ENCODE data around the gene GLIS1.

Gene GLIS1

GRCh38 chr1:53513846-53514245, 225.1 kb downstream of the GLIS1 start:
- DNase-seq (ENCODE audit: low spot score), result no peak
- TF ChIP-seq, protein P1, sequence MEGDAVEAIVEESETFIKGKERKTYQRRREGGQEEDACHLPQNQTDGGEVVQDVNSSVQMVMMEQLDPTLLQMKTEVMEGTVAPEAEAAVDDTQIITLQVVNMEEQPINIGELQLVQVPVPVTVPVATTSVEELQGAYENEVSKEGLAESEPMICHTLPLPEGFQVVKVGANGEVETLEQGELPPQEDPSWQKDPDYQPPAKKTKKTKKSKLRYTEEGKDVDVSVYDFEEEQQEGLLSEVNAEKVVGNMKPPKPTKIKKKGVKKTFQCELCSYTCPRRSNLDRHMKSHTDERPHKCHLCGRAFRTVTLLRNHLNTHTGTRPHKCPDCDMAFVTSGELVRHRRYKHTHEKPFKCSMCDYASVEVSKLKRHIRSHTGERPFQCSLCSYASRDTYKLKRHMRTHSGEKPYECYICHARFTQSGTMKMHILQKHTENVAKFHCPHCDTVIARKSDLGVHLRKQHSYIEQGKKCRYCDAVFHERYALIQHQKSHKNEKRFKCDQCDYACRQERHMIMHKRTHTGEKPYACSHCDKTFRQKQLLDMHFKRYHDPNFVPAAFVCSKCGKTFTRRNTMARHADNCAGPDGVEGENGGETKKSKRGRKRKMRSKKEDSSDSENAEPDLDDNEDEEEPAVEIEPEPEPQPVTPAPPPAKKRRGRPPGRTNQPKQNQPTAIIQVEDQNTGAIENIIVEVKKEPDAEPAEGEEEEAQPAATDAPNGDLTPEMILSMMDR (IDR thresholded peaks at IDR 0.05; ENCODE audit: extremely low read depth, missing control alignments), result no peak

- TF ChIP-seq, protein P1 (IDR thresholded peaks at IDR 0.05; ENCODE audit: extremely low read depth, missing control alignments), result no peak
Observed at GRCh38 chr1:53512807-53513755, 225.9 kb downstream of the GLIS1 start.

DNA sequence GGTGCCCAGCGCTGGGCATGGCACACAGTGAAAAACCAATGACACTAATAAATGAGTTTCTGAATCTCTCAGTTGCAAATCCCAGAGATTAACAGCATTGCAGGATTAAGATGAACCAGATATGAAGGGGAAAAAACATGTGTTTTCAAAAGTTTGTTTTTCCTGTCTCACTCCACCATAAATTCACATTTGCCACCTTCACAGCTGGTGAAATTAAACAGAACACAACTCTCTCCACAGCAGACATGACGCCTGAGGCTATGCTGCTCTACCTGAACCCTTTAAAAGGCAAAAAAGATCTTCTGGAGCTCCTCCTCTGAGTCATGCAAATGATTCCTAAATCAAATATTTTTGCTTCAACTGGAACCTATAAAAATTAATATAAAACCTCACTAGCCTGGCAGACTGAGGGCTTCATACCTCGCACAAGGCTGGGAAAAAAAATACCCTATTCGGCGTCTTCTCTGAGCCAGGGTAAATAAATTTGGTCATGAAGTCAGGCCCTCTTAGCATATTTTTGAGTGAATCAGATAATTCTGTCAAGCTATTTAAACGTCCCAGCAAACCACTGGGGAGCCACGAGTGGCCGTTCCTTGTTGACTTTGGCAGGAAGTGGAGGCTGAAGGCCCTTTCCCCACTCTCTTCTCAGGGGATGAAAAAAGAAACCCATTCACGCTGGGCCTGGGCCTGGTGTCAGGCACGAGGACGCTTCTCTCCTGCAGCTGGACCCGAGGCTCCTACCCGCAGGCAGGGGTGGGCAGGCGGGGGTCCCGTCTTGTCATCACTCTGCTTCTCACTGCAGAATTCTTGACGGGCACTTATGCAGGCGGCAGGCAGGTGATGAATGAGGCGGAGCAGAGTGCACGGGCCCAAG, 226.8 kb downstream of the GLIS1 start:
- DNase-seq (ENCODE audit: low spot score), result no peak
- TF ChIP-seq, protein P1 (IDR thresholded peaks at IDR 0.05; ENCODE audit: extremely low read depth, missing control alignments), result no peak

More at GRCh38 chr1:53512807-53513755, 225.9 kb downstream of the GLIS1 start:
- no peak for DNase-seq (ENCODE audit: low spot score)

- DNase-seq (ENCODE audit: low spot score), result no peak
- TF ChIP-seq, protein P1 (IDR thresholded peaks at IDR 0.05; ENCODE audit: extremely low read depth, missing control alignments), result no peak
Observed at GRCh38 chr1:53511323-53511932, 227.5 kb downstream of the GLIS1 start.

GRCh38 chr1:53510215-53510614, 228.7 kb downstream of the GLIS1 start:
- TF ChIP-seq, protein P1 (IDR thresholded peaks at IDR 0.05; ENCODE audit: extremely low read depth, missing control alignments), result no peak
- DNase-seq (ENCODE audit: low spot score), result no peak

DNA sequence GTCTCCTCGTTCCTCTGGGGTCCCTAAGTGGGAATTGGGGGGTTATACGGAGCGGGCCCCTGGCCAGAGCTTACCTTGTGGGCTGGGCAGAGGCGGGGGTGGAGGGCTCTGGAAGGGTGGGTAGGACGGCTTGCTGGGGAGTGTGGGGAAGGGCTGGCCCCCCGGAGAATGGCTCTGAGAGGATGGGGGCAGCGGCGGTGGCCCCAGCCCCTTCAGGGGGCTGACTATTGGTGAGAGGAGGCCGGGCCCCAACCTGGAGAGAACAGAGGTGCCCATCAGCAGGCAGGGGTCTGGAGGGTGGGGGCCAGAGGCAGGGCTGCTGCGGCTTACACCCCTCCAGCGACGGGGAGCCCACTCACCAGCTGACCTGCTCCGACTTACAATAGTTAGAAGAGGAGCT, 229.2 kb downstream of the GLIS1 start:
- no peak for DNase-seq (ENCODE audit: low spot score)
- TF ChIP-seq, protein P1 (IDR thresholded peaks at IDR 0.05; ENCODE audit: extremely low read depth, missing control alignments), result no peak

Measured in GM20000 (cell line).